GM12878 (cell line): ENCODE measurements around the gene EEFSEC.

ENCODE experiments used
- NR2C2 ChIP-seq: IDR thresholded peaks from 2 replicates; pipeline ENCODE4 v1.6.1; 2011; ENCODE audit warnings: borderline replicate concordance, low read depth; ENCODE audit not compliant: control insufficient read depth, insufficient read length
- POLR2A ChIP-seq: IDR thresholded peaks from 2 replicates; pipeline ENCODE4 v1.6.1; 2011; ENCODE audit warnings: low read depth, mild to moderate bottlenecking, low read length
- POLR2AphosphoS5 ChIP-seq: IDR thresholded peaks from 2 replicates; pipeline ENCODE4 v1.6.1; 2011; ENCODE audit warnings: mild to moderate bottlenecking, low read length, inconsistent platforms
- TAF1 ChIP-seq: IDR thresholded peaks from 2 replicates; pipeline ENCODE4 v1.6.1; 2011; ENCODE audit warnings: mild to moderate bottlenecking, low read depth, low read length, borderline replicate concordance
- ZNF24 ChIP-seq: fragments of 450-650 bp; IDR thresholded peaks from 2 replicates; pipeline ENCODE4 v1.6.1; 2017; ENCODE audit warnings: antibody characterized with exemption, mild to moderate bottlenecking
- ZSCAN29 ChIP-seq: fragments of 450-650 bp; IDR thresholded peaks from 2 replicates; pipeline ENCODE4 v1.6.1; 2017; ENCODE audit warnings: mild to moderate bottlenecking, moderate library complexity
- TF ChIP-seq, protein P1 (sequence below), 3 experiments: IDR thresholded peaks in 2 of 3; conservative IDR thresholded peaks in 1 of 3; 2 replicates each; pipeline ENCODE4 v1.5.1; 2011; ENCODE audit warnings: low read depth in 3 of 3, low read length in 3 of 3, mild to moderate bottlenecking in 3 of 3, control low read depth in 2 of 3, moderate library complexity in 2 of 3, inconsistent platforms in 1 of 3, mixed read lengths in 1 of 3; ENCODE audit not compliant: control insufficient read depth in 2 of 3, insufficient read depth in 1 of 3; ENCODE audit errors: extremely low read depth in 1 of 3

GRCh38 chr3:128341659-128342395 is 188.5 kb downstream of the EEFSEC start:
- TF ChIP-seq POLR2A (no peak), POLR2AphosphoS5 (no peak), ZSCAN29 (no peak), NR2C2 (no peak), TAF1 (no peak), ZNF24 (no peak)
- TF ChIP-seq, protein P1, sequence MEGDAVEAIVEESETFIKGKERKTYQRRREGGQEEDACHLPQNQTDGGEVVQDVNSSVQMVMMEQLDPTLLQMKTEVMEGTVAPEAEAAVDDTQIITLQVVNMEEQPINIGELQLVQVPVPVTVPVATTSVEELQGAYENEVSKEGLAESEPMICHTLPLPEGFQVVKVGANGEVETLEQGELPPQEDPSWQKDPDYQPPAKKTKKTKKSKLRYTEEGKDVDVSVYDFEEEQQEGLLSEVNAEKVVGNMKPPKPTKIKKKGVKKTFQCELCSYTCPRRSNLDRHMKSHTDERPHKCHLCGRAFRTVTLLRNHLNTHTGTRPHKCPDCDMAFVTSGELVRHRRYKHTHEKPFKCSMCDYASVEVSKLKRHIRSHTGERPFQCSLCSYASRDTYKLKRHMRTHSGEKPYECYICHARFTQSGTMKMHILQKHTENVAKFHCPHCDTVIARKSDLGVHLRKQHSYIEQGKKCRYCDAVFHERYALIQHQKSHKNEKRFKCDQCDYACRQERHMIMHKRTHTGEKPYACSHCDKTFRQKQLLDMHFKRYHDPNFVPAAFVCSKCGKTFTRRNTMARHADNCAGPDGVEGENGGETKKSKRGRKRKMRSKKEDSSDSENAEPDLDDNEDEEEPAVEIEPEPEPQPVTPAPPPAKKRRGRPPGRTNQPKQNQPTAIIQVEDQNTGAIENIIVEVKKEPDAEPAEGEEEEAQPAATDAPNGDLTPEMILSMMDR (IDR thresholded peaks at IDR 0.05 in 2 of 3, conservative IDR thresholded peaks at IDR 0.05 in 1 of 3; ENCODE audit: control insufficient read depth in 2 of 3, extremely low read depth in 1 of 3, insufficient read depth in 1 of 3, low read depth in 3 of 3, low read length in 3 of 3) = no peak
